ENCODE data around the gene NR1D1.

Gene NR1D1

DNA sequence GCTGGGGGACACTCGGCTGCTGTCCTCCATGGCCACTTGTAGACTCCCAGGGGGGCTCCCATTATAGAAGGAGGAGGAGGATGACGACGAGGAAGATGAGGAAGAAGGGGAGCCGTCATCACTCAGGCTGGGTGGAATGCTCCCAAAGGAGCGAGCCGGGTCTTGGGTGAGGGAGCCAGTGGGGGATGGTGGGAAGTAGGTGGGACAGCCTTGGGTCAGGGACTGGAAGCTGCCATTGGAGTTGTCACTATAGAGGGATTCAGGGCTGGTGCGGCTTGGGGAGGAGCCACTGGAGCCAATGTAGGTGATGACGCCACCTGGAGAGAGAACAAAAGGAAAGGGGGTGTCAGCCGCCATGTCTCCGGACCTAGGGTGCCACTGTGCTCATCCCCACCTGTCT, 3.3 kb downstream of the NR1D1 start:
- no peak for DNase-seq (ENCODE audit: low spot score)

DNA sequence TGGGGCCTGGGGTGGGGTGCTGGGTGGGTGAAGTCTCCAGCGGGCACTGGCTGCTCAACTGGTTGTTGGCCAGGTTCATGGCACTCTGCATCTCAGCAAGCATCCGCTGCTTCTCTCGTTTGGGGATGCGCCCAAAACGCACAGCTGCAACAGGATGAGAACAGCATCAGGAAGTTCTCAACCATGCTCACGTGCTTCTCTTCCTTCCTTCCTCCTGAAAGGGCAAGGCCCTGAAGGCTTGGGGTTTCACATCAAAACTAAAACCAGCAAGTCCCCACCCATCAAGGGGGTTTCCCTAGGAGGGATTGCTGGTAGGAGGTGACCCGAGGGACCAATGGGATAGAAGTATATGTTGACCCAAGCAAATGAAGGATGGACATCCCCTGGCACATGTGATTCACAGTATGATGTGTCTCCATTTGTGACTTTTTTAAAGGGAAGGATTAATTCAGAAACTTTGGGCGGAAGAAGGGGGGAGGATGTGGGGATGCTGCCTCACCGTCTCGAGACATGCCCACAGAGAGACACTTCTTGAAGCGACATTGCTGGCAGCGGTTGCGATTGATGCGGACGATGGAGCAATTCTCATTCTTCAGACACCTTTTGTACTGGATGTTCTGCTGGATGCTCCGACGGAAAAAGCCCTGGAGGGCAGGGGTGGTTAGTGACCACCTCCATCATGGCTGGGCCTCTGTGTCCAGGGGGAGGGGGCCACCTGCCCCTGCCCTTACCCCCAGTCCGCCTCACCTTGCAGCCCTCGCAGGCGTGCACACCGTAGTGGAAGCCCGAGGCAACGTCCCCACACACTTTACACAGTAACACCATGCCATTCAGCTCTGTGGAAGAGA, 4.2 kb downstream of the NR1D1 start:
- DNase-seq (ENCODE audit: low spot score): no peak

DNA sequence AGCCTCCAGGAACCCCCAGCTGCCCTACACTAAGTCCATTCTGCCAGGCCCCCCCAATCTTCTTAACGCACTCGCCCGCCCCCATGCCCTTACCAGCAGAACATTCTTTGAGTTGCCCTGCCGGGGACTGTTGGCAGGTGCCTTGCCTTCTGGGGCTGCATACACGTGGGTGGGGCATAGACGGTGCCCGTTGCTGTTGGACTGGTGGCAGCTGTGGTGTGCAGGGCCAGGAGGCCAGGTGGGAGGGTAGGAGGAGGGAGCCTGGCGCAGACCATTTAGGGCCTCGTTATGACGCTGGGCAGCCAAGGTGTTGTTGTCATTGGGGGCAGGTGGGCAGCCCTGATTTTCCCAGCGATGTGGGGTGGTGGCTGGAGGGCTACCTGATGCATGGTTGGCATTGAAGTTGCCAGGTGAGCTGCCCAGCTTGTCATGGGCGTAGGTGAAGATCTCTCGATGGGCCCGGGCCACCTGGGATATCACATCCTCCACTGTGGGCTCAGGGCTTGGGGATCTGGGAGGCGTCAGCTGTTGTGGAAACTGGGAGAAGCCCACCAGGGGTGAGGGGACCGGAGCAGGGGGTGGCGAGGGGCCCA, 4.9 kb downstream of the NR1D1 start:
- no peak for DNase-seq (ENCODE audit: low spot score)

DNA sequence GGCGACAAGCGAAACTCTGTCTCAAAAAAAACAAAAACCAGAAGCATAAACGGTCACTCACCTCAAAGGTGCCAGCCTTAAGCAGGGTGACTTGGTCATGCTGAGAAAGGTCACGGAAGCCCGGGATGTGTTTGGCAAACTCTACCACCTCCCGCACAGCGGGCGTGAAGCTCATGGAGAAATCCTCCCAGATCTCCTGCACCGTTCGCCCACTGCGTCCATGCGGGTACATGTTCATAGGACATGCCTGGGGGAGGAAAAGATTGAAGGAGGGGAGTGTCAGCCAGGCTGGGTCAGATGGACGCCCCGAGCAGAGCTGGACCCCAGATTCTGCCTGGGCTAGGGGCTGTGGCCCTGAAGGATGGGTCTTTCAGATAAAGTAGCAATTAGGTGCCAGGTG, 5.5 kb downstream of the NR1D1 start:
- DNase-seq (ENCODE audit: low spot score): no peak

DNA sequence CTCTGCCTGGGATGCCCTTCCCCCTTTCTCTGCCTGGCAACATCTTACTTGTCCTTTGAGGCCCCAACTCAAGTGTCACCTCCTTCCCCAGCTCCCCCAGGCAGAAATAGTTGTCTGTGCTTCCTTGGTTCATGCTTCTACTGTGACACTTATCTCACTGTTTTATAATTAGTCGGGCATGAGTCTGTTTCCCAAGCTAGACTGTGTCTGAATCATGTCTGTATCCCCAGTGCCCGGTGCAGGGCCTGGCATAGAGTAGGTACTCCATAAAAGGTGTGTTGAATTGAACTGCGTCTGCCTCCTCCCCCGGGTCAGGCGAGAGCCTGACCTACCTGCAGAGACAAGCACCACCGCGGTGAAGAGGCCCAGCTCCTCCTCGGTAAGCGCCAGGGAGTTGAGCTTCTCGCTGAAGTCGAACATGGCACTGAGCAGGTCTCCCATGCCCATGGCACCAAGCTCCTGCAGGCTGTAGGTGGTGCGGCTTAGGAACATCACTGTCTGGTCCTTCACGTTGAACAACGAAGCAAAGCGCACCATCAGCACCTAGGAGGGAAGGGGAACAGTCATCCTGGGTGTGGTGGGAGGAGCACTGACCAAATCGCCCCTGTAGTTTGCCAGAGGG, 6.7 kb downstream of the NR1D1 start:
- no peak for DNase-seq (ENCODE audit: low spot score)

DNA sequence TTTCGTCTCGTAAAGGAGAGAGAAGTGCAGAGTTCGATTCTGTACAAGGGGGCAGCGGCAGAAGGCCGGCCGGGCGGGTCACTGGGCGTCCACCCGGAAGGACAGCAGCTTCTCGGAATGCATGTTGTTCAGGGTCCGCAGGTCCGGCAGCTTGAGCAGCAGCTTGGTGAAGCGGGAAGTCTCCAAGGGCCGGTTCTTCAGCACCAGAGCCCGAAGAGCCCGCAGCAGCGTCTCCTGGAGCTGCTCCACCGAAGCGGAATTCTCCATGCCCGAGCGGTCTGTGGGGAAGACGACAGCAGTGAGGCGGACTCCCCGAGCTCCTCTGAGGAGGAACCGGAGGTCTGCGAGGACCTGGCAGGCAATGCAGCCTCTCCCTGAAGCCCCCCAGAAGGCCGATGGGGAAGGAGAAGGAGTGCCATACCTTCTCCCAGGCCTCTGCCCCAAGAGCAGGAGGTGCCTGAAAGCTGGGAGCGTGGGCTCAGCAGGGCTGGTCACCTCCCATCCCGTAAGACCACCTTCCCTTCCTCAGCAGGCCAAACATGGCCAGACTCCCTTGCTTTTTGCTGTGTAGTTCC, 7.3 kb downstream of the NR1D1 start:
- DNase-seq (ENCODE audit: low spot score): no peak

DNA sequence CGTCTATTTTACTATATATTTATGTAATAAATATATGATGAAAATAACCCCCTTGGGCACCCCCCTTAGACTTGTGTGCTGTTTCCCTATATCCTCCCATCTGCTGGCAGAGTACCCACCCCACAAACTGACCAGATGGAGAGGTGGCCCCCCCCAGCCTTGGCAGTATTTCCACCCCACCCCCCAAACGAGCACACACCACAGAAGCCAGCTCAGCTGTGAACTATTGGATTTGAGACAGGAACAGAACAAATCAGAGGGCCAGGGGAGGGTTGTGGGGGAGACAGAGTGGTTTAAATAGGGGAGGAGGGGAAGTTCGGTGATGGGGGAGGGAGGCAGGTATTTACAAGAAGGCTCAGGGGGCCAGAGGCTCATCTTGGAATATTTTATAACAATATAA, 7.8 kb downstream of the NR1D1 start:
- no peak for DNase-seq (ENCODE audit: low spot score)

DNA sequence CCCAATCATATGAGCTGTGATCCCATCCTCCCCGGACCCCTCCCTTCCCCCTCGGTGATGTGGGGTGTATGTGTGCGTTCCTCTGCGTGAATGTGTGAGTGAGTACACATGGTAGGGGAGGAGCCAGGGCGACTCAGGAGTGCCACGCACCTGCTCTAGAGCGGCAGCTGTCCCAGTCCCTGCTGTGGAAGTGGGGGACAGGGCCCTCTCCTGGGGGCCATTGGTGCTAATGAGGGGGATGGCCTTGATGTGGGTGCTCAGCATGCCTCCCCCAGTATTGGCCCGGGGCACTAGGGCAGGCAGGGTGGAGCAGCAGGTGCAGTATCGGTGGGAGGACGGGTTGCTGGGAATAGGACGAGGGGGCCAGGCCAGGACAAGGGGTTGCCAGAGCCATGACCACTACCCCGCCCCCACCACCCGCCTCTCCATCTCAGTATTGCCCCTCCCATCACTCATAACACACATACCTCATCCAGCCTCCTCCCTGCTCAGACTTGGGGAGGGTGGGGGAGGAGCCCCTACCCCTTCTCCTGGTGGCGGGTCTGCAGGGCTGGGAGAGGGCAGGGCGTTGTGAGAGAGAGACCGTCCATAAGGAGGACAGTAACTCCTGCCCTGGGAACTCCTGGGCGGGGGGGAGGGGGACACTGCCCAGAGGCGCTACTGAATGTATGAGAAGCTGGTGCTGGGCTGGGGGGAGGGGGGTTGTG, 8.5 kb downstream of the NR1D1 start:
- no peak for DNase-seq (ENCODE audit: low spot score)

DNA sequence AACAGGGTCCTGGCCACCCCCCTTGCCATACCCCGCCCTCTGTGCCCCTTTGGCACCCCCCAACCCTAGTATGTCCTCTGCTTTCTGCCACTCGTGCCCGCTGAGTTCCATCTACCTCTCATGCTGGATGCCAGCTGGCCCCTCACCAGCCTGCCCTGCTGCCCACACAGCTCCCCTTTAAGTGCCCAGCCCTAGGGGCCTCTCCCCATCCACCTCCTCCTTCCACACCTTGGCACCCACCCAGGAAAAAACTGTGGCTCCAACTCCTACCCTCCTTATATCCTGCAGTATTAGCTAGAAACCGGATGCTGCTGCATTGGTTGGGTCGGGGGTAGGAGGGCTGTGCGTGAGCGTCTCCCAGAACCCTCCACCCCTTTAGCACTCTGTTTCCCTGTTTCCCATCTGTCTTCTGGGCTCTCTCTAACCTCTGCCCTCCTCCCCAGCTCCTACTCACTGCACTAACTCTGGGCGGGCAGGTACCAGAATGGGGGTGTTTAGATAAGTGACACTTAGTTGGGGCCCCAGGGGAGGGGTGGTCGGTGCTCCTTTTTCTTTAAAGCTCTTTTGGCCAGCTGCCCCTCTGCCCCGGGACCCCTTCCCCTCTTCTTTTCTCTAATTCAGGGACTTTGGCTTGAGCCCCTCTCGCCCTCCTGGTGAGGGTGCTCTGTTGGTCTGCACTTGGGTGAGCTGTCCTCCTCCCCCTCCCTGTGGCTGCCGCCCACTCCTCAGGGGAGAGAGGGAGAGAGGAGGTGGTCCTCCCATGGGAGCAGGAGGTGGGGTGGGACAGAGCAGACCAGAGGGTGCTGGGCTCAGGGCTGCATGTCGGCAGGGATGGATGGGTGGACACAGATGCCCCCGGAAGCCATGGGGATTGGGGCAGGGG, 9.9 kb downstream of the NR1D1 start:
- DNase-seq (ENCODE audit: low spot score): no peak

DNA sequence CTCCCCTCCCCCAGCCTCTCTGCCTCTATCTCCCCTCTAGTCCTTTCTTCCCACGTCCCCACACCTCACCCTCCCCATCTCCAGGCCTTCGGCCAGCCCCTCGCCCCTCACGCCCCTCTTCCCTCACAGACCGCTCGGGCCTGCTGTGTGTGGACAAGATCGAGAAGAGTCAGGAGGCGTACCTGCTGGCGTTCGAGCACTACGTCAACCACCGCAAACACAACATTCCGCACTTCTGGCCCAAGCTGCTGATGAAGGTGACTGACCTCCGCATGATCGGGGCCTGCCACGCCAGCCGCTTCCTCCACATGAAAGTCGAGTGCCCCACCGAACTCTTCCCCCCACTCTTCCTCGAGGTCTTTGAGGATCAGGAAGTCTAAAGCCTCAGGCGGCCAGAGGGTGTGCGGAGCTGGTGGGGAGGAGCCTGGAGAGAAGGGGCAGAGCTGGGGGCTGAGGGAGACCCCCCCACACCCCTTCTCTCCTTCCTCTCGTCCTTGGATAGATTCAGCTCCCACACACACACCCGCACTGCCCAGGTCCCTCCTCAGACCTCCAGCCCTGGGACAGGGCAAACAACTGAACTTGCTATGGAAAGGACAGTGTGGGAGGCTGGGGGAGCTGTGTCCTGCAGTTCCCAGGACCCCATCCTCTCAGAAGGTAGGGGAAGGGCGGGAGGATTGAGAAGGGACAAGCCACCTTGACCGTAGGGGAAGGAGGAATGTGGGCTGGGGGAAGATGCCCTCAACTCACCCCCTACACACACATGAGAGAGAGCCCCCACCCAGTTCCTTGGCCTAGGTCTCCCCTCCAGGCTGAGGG, 11.1 kb downstream of the NR1D1 start:
- no peak for DNase-seq (ENCODE audit: low spot score)

DNA sequence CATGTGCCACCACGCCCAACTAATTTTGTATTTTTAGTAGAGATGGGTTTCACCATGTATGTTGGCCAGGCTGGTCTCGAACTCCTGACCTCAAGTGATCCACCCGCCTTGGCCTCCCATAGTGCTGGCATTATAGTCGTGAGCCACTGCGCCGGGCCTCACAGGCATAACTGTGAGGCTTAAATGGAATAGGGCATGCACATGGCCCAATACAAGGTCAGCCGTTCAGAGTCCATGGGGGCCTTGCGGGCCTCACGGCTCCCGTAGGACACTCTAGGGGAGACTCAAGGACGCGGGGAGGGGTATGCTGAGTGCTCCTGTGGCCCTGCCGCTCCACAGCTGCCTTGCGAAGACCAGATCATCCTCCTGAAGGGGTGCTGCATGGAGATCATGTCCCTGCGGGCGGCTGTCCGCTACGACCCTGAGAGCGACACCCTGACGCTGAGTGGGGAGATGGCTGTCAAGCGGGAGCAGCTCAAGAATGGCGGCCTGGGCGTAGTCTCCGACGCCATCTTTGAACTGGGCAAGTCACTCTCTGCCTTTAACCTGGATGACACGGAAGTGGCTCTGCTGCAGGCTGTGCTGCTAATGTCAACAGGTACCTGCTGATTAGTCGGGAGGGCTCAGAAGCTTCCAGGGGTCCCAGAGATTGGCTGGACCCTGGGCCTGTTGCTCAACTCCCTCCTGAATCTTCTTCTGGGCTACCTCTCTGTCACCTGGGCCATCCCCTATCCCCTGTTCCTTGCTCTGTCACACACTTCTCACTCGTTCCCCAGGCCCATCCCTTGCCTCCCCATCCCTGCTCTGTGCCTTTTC, 12.3 kb downstream of the NR1D1 start:
- no peak for DNase-seq (ENCODE audit: low spot score)

DNA sequence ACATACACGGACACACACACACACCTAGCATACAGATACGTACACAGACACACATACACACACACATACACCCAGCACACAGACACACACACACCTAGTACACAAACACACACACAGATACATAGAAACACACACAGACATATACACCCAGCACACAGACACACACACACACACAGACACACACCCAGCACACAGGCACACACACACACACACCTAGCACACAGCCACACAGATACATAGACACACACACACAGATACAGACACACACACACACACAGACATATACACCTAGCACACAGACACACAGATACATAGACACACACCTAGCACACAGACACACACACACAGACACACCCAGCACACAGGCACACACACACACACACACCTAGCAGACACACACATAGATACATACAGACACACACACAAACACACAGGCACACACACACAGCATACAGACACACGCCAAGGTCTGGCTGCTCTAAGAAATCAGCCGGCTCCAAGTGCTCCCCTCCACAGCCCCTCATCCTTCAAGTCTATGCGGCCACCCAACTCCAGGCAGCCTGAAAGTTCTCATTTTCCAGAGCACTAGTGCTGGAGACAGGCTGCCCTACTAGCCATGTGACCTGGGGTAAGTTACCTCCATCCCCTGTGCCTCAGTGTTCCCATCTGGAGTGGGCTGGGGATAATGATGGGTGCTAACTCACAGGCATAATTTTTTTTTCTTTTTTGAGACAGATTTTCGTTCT, 13.2 kb downstream of the NR1D1 start:
- DNase-seq (ENCODE audit: low spot score): no peak

DNA sequence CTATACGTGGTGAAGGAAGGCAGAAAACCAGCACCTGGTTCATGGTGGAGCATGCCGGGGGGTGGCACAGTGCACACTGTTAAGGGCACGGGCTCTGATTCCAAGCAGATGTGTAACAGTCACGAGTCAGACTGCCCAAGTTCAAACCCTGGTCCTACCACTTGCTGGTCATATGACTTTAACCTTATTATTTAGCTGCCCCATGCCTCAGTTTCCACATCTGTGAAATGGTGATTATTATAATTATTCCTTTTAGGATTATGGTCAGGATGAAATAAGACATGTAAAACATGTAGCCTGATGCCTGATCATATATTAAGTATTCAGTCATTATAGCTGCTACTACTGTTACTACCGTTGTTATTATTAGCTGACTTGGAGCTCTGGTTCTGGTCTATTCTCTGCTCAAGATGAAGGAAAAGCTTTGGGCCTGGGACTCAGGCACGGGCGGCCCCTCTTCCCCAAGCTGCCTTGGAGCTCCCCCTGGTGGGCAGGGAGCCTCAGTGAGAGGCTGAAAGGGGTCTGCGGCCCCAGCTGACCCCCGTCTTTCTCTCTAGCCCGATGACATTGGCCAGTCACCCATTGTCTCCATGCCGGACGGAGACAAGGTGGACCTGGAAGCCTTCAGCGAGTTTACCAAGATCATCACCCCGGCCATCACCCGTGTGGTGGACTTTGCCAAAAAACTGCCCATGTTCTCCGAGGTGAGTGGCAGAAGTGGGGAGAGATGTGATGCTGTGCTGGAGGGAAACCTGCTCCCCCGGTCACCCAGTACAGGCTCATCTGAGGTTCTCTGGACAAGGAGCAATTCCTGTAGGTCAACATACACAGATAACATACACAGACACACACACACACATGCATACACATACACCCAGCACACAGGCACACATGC, 14.0 kb downstream of the NR1D1 start:
- DNase-seq (ENCODE audit: low spot score): peak; percentile 73

DNA sequence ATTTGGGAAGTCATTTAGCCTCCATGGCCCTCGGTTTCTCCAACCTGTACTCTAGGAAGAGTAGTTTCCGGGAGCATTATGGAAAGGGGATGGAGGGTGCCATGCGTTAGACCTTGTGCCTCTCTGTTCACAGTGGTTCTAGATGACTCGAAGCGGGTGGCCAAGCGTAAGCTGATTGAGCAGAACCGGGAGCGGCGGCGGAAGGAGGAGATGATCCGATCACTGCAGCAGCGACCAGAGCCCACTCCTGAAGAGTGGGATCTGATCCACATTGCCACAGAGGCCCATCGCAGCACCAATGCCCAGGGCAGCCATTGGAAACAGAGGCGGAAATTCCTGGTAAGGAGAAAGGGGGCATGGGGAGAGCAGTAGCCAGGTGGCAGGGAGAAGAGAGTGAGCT, 15.9 kb downstream of the NR1D1 start:
- no peak for DNase-seq (ENCODE audit: low spot score)

DNA sequence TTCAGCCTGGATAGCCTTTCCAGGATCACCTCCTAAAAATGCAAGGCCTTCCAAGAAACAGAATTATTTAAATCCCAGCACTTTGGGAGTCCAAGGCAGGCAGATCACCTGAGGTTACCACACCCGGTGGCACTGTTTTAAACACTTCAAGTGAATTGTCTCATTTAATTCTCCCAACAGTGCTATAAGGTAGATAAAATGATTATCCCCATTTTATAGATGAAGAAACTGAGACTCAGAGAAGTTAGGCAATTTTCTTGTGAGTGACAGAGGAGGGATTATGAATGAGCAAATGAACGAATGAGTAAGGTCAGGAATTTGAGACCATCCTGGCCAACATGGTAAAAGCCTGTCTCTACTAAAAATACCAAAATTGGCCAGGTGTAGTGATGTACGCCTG, 20.8 kb downstream of the NR1D1 start:
- no peak for DNase-seq (ENCODE audit: low spot score)

DNA sequence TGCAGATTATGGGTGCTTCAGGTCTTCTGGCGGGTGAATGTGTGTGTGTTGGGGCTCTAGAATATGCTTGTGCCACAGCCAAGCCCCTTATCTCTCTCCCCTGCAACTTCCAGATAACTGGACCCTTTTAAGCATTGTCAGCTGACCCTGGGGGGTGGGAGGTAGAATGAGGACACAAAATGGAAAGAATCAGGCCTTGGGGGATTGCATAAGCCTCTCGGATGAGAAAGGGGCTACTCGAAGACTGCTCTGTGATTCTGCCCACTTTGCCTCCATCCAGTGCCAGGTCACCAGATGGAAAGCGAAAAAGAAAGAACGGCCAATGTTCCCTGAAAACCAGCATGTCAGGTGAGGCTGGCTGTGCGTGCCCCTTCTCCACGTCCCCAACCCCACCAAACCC, 23.8 kb downstream of the NR1D1 start:
- DNase-seq (ENCODE audit: low spot score): no peak

DNA sequence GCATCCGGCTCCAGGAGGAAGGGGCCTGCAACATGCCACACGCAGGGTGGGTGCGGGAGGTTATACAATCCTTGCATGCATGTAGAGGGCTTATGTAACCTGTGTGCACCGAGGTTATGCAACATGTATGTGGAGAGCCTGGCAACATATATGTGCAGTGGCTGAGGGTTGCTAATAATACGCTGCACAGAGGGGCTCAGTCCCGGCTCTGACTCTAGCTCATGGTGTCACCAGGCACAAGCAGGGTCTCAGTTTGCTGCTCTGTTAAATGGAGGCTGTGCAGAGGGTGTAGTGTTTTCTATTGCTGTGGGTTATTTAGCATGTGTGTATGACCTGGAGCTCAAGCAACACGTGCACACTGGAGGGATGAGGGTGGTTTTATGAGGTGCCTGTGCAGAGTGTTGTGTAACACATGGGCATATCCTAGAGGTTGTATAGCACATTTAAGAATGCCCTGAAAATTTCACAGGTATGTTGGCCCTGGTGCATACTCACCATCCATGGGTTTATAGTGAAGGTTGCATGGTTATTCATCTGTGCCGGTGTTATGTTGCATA, 24.4 kb downstream of the NR1D1 start:
- DNase-seq (ENCODE audit: low spot score): no peak

All from hematopoietic multipotent progenitor cell treated with erythropoietin and hydrocortisone succinate and interleukin-3 and kit ligand, for 17 days (in vitro differentiated cells).